HG03521 (cell line): ENCODE measurements around the gene AK4.

Source experiments
- ATAC-seq: cut with Tn5 transposase; IDR thresholded peaks from one replicate; pipeline ENCODE4 v1.9.1; 2021; ENCODE audit warnings: mild to moderate bottlenecking, moderate library complexity; ENCODE audit not compliant: unreplicated experiment

AK4 gene

GRCh38 chr1:65269612-65270011, 121.6 kb downstream of the AK4 start:
- no peak for ATAC-seq

GRCh38 chr1:65276197-65276939, 128.4 kb downstream of the AK4 start:
- ATAC-seq = no peak

GRCh38 chr1:65277605-65278347, 129.8 kb downstream of the AK4 start:
- ATAC-seq = no peak

- no peak for ATAC-seq
Measured at GRCh38 chr1:65278376-65279069, 130.5 kb downstream of the AK4 start.

- ATAC-seq = no peak
Measured at GRCh38 chr1:65279070-65279779, 131.2 kb downstream of the AK4 start.
